ENCODE measurements around the gene CCDC83. TPM values are rescaled to one million over a fixed set of nuclear protein-coding genes. Genes with fewer than 3 reads are reported as not detected.

CCDC83 gene
- total and polyA plus RNA-seq, 9 of the 15 experiments (the other 6 are each of a cell fraction or from before 2014, with no cell fraction given): not detected

DNA sequence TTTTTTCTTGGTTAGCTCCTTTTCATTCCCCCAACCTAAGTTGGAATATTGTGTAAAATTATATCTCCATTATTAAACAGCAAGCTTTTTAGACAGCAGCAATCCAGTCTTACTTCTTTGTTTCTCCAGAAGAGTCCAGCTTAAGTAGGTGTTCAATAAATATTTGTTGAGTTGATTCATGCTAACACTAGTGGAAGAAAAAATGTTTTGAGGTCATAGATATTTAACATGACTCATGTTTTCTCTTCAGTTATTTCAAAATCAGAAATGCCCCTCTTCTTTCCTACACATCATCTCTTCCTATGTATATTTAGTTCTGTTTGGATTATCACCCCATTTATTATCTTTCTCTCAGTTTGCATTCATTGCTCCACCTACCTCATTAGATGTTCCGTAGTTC lies 20.3 kb downstream of the CCDC83 start:
- H3K9ac ChIP-seq (ENCODE audit: insufficient read depth in 1 of 2, low read depth in 2 of 2, low read length in 2 of 2): no peak overlapping the region
- no peak overlapping the region for H3K4me2 ChIP-seq (ENCODE audit: insufficient read depth, low read length)
- ChIA-PET POLR2A (interaction anchor here (2.6 kb wide), 1 partner anchor 11 kb away, joined by 6 read pairs; no protein-coding TSS in a partner anchor), CTCF (ENCODE audit: low intra/inter-chr PET ratio) (no interaction called here)
- no TSS peak for BruUV-seq (replicated peaks)
- no peak overlapping the region for H3K4me3 ChIP-seq
- no peak overlapping the region for H3K27ac ChIP-seq (ENCODE audit: extremely low read depth, low read depth, low read length)
- no peaks in the 10 kb centered on the region for H3K36me3 ChIP-seq (ENCODE audit: control insufficient read depth, insufficient read depth, low read length)
- no peaks in the 10 kb centered on the region for H3K79me2 ChIP-seq (ENCODE audit: control insufficient read depth, insufficient read depth, low read length)
- in situ Hi-C loops (cut with MboI) (no loop called here), intact Hi-C loops (cut with micrococcal nuclease) (no loop called here)
- FAIRE-seq (no peak), ATAC-seq (no peak), DNase-seq (ENCODE audit: extremely low read depth in 1 of 4, low spot score in 3 of 4) (no peak)
- H3K27me3 ChIP-seq (ENCODE audit: control insufficient read depth in 2 of 2, insufficient read depth in 2 of 2, low read length in 2 of 2): no peaks in the 10 kb centered on the region
- no peaks in the 10 kb centered on the region for H3K9me1 ChIP-seq (ENCODE audit: control insufficient read depth, insufficient read depth, low read length)
- 0% methylated on average over 1 of the region's 1 CpG for whole genome bisulfite sequencing (ENCODE audit: insufficient coverage, low coverage, missing lambda C conversion rate)
- H3K9me3 ChIP-seq (replicated peaks; ENCODE audit: control insufficient read depth, insufficient read depth, low read depth, low read length): no peaks in the 10 kb centered on the region
- H2AFZ ChIP-seq (ENCODE audit: low read depth, low read length): no peak overlapping the region
- no peaks in the 10 kb centered on the region for H3K4me1 ChIP-seq (replicated peaks in 1 of 2; ENCODE audit: control insufficient read depth in 2 of 2, insufficient read depth in 2 of 2, low read length in 2 of 2)
- TF ChIP-seq, protein P1, sequence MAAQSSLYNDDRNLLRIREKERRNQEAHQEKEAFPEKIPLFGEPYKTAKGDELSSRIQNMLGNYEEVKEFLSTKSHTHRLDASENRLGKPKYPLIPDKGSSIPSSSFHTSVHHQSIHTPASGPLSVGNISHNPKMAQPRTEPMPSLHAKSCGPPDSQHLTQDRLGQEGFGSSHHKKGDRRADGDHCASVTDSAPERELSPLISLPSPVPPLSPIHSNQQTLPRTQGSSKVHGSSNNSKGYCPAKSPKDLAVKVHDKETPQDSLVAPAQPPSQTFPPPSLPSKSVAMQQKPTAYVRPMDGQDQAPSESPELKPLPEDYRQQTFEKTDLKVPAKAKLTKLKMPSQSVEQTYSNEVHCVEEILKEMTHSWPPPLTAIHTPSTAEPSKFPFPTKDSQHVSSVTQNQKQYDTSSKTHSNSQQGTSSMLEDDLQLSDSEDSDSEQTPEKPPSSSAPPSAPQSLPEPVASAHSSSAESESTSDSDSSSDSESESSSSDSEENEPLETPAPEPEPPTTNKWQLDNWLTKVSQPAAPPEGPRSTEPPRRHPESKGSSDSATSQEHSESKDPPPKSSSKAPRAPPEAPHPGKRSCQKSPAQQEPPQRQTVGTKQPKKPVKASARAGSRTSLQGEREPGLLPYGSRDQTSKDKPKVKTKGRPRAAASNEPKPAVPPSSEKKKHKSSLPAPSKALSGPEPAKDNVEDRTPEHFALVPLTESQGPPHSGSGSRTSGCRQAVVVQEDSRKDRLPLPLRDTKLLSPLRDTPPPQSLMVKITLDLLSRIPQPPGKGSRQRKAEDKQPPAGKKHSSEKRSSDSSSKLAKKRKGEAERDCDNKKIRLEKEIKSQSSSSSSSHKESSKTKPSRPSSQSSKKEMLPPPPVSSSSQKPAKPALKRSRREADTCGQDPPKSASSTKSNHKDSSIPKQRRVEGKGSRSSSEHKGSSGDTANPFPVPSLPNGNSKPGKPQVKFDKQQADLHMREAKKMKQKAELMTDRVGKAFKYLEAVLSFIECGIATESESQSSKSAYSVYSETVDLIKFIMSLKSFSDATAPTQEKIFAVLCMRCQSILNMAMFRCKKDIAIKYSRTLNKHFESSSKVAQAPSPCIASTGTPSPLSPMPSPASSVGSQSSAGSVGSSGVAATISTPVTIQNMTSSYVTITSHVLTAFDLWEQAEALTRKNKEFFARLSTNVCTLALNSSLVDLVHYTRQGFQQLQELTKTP (IDR thresholded peaks at IDR 0.05; ENCODE audit: low read depth in 1 of 2, partially characterized antibody in 2 of 2): no peak
- no peak for TF ChIP-seq POLR3A (IDR thresholded peaks at IDR 0.05; ENCODE audit: borderline replicate concordance, extremely low read depth, insufficient read depth, insufficient read length)
- no peak for TF ChIP-seq HLTF (IDR thresholded peaks at IDR 0.05)
- H4K20me1 ChIP-seq (replicated peaks; ENCODE audit: control insufficient read depth, insufficient read depth, low read length): no peaks in the 10 kb centered on the region

Measured in K562 (cell line).